GM10847 (cell line): Measurements from ENCODE around the gene SLC7A14.

Source experiments
- POLR2A ChIP-seq: IDR thresholded peaks from 2 replicates; pipeline ENCODE4 v1.6.1; 2011; ENCODE audit not compliant: insufficient read length; ENCODE audit errors: extremely low read depth

The SLC7A14 gene

DNA sequence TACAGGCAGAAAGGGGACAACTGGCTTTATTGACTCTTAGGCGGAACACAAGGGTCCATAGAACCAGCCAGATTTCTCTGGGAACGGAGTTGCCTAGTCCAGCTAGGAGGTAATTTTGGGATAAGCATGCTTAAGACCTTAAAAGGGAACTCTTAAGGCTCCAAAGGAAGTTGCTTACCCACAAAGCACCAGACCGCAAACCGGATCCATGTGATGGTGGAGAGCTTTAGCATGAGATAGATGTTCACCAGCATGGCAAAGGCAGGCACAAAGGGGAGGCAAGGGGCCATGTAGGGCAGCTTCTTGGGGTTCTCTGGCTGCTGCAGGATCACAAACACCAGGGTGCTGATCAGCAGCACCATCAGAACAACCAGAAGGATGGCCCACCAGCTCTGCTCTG lies 105.8 kb downstream of the SLC7A14 start:
- TF ChIP-seq POLR2A = no peak

- TF ChIP-seq POLR2A = no peak
Measured at GRCh38 chr3:170477395-170477794, 108.5 kb downstream of the SLC7A14 start.

DNA sequence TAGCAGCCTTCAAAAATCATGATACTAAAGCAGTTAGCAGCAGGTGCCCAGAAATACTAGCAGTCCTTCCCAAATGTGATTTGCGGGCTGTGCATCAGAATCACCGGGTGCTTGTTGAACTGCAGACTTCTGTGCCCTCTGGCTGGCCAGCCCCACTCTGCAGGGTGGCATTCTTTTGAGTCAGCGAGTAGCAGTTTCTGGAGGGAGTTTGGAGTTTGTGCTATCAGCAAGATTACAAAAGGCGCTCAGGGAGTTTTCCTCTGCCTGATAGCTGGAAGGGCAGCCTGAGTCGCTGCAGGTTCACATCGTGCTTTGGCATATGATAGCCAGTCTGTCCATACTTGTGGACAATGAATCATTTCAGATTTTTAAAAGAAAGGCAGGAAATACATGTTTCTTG lies 109.6 kb downstream of the SLC7A14 start:
- TF ChIP-seq POLR2A = no peak

DNA sequence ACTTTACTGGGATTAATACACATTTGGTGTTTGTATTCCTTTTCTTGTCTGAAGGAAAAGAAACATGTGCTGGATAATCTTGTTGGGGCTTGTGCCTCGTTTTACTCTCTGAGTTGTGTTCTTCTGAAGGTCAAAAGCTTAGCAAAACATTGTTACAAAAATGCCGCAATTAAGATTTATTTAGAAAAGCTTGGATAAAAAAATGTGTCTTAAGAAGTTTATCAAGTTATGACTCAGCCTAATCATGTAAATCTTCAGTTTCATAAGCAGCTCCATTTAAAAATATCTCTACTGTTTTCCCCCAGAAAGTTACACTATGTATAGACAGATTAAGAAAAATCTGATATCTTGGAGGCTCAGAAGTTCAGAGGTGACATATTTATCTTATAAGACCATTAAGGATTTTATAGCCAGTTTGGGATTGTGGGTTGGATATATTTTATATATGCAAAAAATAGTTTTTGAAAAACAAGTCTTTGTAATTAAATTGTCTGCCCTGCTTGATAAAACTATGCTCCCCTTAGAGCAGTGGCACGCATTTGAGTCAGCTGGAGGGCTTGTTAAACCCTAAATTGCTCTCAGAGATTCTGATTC lies 110.7 kb downstream of the SLC7A14 start:
- no peak for TF ChIP-seq POLR2A

- no peak for TF ChIP-seq POLR2A
Measured at GRCh38 chr3:170473358-170473757, 112.5 kb downstream of the SLC7A14 start.

DNA sequence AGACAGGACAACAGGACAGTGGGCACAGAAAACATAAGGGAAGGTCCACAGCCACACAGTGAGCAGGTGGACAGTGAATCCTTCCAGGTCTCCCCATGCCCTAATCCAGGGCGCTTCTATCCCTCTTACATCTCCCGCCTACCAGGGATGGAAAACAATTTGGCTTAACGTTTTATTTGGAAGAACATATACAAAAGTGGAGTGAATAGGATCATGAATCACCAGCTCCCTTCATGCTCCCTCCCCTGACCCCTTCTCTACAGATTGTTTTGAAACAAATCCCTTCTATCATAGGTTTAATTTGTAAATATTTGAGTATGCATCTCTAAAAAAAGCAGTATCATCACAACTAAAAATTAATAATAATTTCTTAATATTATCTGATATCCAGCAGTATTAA lies 114.7 kb downstream of the SLC7A14 start:
- no peak for TF ChIP-seq POLR2A

DNA sequence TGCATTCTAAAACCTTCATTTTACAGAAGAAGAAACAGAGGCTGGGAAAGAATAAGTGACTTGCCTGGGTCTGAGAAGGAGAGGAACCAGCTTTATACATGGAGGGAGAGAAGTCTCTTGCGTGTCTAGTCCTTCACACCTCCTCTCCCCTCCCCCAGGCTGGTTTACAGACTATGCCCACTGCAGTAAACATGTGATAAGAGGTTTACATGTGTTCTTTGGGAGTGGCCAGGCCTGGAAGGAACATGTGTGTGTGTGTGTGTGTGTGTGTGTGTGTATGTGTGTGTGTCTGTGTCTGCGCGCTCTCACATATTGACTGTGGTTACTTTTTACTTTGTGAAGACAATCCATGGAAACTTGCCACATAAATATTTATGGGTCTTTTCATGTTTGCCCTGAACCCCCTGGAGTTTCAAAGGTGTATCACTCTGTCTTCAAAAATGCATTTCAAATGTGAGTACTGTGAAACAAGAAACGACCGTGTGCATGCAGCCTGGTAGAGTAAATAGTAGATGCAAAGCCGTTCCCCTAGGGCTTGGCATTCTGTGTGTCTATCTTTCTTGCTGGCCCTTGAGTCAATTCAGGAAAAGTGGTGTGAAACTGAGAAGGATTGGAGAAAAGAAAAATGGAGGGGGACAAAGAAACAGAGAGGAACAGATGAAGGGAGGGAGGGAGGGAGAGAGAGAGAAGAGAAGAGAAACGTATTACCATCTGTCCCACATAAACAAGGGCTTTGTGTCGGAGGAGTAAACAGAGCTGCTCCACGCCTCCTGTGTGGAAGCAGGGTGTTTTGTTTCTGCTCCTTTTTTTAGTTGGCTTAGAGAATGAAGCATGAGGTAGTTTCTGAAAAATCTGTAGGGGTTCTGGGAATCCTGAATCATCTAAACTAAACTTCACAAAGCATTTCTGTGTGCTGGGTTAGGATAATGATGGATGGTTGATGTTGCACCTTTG lies 115.5 kb downstream of the SLC7A14 start:
- TF ChIP-seq POLR2A = no peak

DNA sequence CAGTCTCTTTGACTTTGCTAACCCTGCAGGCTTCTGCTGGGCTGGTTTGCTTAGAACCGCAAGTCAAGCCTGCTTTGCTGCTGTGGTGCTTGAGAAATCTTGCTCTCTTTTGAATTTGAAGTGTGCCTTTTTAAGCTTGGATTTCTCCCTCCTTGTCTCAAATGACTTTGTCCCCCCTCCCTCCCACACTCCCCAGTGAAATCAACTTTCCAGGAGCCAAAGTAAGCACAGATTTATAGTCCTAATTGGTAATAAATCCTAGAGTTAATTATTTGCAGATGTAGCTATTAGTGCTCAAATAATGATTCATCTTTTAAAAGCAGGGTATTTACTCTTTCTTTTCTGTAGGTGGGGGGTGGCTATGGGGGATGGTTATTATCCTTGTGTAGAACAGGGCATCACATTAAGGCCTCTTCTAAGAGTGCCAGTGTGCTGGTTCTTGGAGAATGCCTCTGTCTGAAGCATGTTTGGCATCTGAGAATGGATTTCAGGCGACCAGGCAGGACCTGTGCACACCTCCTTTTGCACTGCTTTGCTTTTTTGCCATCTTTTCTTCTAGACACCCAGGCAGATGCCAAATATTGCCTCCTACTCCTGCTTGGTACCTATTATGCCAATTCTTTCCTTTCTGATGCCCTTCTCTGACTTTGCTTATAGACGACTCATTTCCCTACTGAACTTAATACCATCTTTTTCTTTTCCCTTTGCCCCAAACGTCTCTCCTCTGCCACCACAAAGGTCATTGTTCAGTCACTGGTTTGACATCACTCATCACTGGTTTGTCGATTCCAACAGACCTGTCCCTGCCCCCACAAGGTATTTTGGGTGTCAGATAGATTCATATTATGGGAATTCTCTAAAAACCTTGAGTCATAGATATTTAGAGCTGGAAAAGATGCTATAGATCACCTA lies 116.5 kb downstream of the SLC7A14 start:
- no peak for TF ChIP-seq POLR2A

DNA sequence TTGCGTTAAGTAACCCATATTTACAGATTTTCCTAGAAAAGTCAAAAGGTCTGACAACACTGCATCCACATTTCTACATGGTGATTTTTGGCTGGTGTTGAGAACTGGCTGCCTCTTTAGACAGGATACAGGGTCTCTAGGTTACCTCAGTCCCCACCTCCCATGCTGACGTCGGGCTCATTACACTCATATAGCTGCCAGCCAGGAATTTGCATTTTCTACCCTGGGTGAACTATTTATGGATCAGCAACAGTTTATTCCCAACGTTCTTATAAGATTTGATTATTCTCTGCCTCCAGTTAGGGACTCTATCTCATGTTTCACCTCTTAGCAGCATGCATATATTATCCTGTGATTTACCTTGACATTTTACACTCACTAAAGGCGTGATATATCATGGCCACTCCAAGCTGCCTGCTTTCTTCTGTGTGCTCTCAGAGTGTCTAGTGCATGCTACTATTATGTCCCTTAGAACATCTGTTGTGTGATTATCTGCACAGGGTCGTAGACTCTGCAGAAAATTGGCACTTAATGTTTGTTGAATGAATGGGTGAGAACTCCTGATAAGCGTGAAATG lies 118.2 kb downstream of the SLC7A14 start:
- no peak for TF ChIP-seq POLR2A

- no peak for TF ChIP-seq POLR2A
Measured at GRCh38 chr3:170467007-170467406, 118.9 kb downstream of the SLC7A14 start.

- no peak for TF ChIP-seq POLR2A
Measured at GRCh38 chr3:170465955-170466354, 119.9 kb downstream of the SLC7A14 start.

DNA sequence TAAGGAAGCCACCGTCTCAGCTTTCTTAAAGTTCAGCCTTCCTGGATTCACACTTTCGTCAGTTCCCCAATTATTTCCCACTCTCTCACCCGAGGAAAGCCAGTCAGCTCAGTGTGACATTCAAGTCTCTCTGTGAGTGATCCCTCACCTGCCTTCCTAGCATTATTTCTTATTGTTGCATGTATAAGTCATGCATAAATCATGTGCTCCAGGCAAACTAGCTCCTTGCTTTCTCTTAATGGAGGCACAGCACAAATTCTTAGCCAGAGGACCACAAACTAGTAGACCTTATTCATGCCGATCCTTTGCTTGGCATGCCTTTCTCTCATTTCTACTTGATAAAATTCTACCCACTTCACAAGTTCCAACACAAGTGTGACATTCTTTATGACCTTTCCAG lies 122.9 kb downstream of the SLC7A14 start:
- TF ChIP-seq POLR2A = no peak

GRCh38 chr3:170458285-170458684 lies 127.6 kb downstream of the SLC7A14 start:
- TF ChIP-seq POLR2A = no peak

DNA sequence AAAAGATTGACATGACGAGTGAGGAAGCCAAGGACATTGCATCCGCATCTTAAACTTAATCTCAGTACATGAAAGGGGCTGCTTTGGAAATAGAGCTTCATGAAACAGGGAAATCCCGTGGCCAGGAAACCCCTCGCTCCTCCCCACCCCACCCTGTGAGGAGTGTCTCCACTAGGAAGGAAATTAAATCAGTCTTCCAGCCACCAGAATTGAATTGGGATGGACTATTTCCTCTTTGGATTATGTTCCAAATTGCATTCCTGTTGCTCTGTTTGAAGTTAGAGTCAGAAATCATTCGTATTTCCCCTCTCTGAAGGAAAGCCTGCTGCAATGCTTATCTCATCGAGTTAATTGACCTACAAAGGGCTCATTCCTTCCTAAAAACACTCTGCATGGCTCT lies 131.4 kb downstream of the SLC7A14 start:
- TF ChIP-seq POLR2A = no peak

DNA sequence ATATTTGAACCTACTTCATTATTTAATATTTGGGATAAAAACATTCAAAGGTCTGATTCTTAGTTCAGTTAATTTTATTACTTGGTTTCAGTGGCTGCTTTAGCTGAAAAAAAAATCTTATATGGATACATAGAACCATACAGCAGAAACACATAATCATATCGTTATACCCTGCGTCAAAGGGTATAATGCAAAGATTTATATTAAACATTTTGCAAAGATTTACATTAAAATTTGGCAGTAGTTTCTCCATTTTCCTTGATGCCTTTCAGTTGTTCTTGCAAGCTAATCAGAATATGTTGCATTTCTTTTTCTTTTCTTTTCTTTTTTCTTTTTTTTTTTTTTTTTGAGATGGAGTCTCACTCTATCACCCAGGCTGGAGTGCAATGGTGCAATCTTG lies 135.8 kb downstream of the SLC7A14 start:
- no peak for TF ChIP-seq POLR2A
